Activated T-cell treated with anti-CD3 and anti-CD28 coated beads for 24 hours (primary cell): Measurements from ENCODE around the gene TRIP10.

Experiments
- DNase-seq: peaks from one replicate; pipeline ENCODE4 v3.0.0-alpha.2; 2020; ENCODE audit warnings: low read depth

TRIP10 gene

GRCh38 chr19:6728346-6728745, 11.1 kb upstream of the TRIP10 start:
- no peak for DNase-seq

GRCh38 chr19:6729573-6730152, 9.8 kb upstream of the TRIP10 start:
- no peak for DNase-seq

GRCh38 chr19:6730153-6730804, 9.2 kb upstream of the TRIP10 start:
- no peak for DNase-seq

GRCh38 chr19:6730941-6731670, 8.4 kb upstream of the TRIP10 start:
- DNase-seq, result no peak

- no peak for DNase-seq
These were observed 7.7 kb upstream of the TRIP10 start for GRCh38 chr19:6731822-6732221.

- DNase-seq, result no peak
These were observed 6.6 kb upstream of the TRIP10 start for GRCh38 chr19:6732803-6733337.

GRCh38 chr19:6733338-6734095, 6.0 kb upstream of the TRIP10 start:
- DNase-seq, result no peak

GRCh38 chr19:6734096-6734696, 5.3 kb upstream of the TRIP10 start:
- DNase-seq, result no peak

GRCh38 chr19:6735181-6735911, 4.1 kb upstream of the TRIP10 start:
- DNase-seq, result no peak

- peak; percentile 58 for DNase-seq
These were observed 3.1 kb upstream of the TRIP10 start for GRCh38 chr19:6736169-6736916.

- DNase-seq, result no peak
These were observed 2.6 kb upstream of the TRIP10 start for GRCh38 chr19:6736917-6737283.

- peak; percentile 99 for DNase-seq
These were observed 2.1 kb upstream of the TRIP10 start, which contains the start of gene GPR108 for GRCh38 chr19:6737284-6737872. GPR108 (minus strand) TSS chr19:6737580; CDS start chr19:6737576, 4 bp downstream.

GRCh38 chr19:6737873-6738786, 1.4 kb upstream of the TRIP10 start:
- peak; percentile 70 for DNase-seq

GRCh38 chr19:6738787-6739389, 592 bp upstream of the TRIP10 start:
- DNase-seq, result no peak

- no peak for DNase-seq
These were observed 556 bp downstream of the TRIP10 start for GRCh38 chr19:6739883-6740588.

- DNase-seq, result no peak
These were observed 1.3 kb downstream of the TRIP10 start for GRCh38 chr19:6740589-6741343.

- DNase-seq, result no peak
These were observed 3.6 kb downstream of the TRIP10 start for GRCh38 chr19:6743066-6743465.
